ENCODE data around the gene MORF4L1. TPM values are rescaled to one million over a fixed set of nuclear protein-coding genes. Genes with fewer than 3 reads are reported as not detected.
A peak's percentile ranks its signal among the peaks of the same experiment; 100 is the strongest.

MORF4L1 gene, protein sequence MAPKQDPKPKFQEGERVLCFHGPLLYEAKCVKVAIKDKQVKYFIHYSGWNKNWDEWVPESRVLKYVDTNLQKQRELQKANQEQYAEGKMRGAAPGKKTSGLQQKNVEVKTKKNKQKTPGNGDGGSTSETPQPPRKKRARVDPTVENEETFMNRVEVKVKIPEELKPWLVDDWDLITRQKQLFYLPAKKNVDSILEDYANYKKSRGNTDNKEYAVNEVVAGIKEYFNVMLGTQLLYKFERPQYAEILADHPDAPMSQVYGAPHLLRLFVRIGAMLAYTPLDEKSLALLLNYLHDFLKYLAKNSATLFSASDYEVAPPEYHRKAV
- 100 to 1,000 TPM in 4 of 6 experiments, 10 to 100 TPM in 2; 86.9 to 126 (median 115) TPM for total RNA-seq
- long read RNA-seq, transcript MORF4L1-203 (12 exons, 1,880 nt) = major isoform, 6 of 20 reads
- long read RNA-seq, partial matches to known transcripts = 2 of 20 reads
- long read RNA-seq, other reads (novel, unspliced or antisense) = 7 of 20 reads

DNA sequence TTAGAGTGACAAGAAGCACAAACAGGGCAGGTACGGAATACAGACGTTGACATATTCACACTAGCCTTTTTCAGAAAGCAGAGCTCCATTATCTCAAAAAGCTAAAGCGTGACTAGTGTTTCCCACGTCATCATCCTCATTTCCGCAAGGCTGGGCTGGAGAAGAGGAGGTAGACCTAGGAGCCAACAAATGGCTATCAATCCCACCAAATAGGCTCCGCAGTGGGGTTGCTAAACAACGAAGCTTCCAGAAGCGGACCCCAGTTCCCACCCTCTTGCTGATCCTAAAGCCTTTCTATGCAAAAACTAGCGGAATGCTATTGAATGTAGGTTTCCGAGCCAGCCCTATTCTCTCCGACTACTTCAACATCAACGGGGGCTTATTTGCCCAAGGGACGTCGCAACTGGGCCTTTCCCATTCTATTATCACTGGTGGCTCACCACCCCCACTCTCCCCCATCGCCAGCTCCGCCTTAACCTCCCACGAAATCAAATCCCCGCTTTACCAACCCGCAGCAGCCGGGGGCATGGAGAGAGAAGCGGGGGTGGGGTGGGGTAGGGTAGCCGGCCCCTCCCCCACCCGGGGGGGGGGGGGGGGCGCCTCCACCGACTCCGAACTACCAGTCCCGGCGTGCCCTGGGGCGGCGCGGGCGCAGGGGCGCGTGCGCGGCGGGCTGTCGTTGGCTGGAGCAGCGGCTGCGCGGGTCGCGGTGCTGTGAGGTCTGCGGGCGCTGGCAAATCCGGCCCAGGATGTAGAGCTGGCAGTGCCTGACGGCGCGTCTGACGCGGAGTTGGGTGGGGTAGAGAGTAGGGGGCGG lies at the start of gene MORF4L1:
TSS of gene MORF4L1 (plus strand) at position 736 of the 817 bp plus-strand sequence. CDS start 128 bp downstream, outside the sequence.
- no peaks in the 10 kb centered on the region for H3K9me3 ChIP-seq
- DNase-seq (peak; percentile 97 to 98 (median 98)), ATAC-seq (peak; percentile 91 to 96 (median 92))
- no peaks in the 10 kb centered on the region for H3K27me3 ChIP-seq
- TF ChIP-seq POLR2A (IDR thresholded peaks at IDR 0.05) = no peak
- TF ChIP-seq, protein P1, sequence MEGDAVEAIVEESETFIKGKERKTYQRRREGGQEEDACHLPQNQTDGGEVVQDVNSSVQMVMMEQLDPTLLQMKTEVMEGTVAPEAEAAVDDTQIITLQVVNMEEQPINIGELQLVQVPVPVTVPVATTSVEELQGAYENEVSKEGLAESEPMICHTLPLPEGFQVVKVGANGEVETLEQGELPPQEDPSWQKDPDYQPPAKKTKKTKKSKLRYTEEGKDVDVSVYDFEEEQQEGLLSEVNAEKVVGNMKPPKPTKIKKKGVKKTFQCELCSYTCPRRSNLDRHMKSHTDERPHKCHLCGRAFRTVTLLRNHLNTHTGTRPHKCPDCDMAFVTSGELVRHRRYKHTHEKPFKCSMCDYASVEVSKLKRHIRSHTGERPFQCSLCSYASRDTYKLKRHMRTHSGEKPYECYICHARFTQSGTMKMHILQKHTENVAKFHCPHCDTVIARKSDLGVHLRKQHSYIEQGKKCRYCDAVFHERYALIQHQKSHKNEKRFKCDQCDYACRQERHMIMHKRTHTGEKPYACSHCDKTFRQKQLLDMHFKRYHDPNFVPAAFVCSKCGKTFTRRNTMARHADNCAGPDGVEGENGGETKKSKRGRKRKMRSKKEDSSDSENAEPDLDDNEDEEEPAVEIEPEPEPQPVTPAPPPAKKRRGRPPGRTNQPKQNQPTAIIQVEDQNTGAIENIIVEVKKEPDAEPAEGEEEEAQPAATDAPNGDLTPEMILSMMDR (IDR thresholded peaks at IDR 0.05) = no peak
- peak within 1 kb of the TSS; percentile 100 for H3K27ac ChIP-seq
- no peaks in the 10 kb centered on the region for H3K36me3 ChIP-seq
- peaks cover 0 to 13% (median 3%) of the 10 kb centered on the region in 4 donors for H3K4me1 ChIP-seq
- H3K4me3 ChIP-seq = peak within 1 kb of the TSS; percentile 81 to 99 (median 87)
- 9% methylated on average over 33 of the region's 52 CpGs for WGBS (ENCODE audit: insufficient coverage, low coverage, low lambda C conversion rate, missing lambda C conversion rate)
- intact Hi-C loops (cut with DNase I) = no loop called here

DNA sequence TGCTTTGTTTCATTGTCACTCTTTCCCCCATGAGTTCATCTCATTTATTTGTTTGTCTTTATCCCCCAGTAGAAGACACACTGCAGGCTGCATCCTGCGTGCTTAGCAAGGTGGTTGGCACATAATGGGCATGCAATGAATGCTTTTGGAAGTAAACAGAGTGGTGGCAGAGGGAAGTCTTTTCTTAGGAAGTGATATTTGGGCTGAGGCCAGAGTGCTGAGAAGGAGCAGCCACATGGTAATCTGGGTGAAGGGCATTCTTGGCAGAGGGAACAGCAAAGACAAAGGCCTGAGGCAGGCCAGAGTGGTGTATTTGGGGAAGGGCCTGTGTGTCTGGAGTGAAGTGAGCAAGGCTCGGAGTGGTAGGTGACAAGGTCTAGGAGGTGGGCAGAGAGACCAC lies 43.8 kb upstream of the MORF4L1 start:
- H3K4me1 ChIP-seq = peaks cover 0 to 4% (median 0%) of the 10 kb centered on the region in 4 donors
- no peak for TF ChIP-seq POLR2A (IDR thresholded peaks at IDR 0.05)
- TF ChIP-seq, protein P1 (IDR thresholded peaks at IDR 0.05) = no peak
- H3K36me3 ChIP-seq = no peaks in the 10 kb centered on the region
- no peaks in the 10 kb centered on the region for H3K9me3 ChIP-seq
- DNase-seq (no peak), ATAC-seq (no peak)
- intact Hi-C loops (cut with DNase I) = no loop called here
- H3K27me3 ChIP-seq = no peaks in the 10 kb centered on the region
- no peak overlapping the region for H3K4me3 ChIP-seq
- WGBS (ENCODE audit: insufficient coverage, low coverage, low lambda C conversion rate, missing lambda C conversion rate) = 80% methylated on average over 1 of the region's 2 CpGs
- no peak overlapping the region for H3K27ac ChIP-seq

DNA sequence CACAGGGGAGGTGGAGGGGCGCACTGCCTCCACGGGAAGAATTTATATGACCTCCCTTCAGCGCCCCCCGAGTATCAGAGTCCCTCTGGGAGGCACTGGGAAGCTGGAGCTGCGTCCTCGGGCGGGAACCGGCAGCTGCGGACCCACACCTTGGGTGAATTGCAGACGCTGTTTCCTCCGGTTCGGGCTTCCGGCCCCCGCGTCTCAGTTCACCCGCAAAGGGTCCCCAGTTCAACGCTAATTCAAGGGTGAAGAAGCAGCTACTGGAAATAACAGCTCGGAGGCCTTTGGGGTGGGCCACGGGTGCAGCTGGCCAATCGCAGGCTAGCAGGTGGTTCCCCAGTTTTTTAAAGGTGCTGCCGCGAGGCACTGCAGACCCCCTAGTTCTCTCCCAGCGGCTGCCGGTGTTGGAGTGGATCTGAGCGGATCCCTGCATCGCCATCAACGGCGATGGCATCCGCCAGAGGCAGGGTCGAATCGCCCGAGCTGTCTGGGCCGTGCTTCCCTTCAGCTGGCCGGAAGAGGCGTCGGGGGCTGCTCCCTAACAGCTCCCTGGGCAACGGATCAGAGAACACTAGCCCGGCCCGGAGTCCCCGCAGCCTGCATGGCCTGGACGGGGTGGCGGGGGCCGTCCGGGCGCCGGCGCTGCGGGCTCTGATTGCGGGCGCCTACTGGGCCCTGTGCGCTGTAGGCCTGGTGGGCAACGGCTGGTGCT lies 42.0 kb upstream of the MORF4L1 start:
- no peaks in the 10 kb centered on the region for H3K4me1 ChIP-seq
- no peak overlapping the region for H3K27ac ChIP-seq
- no peaks in the 10 kb centered on the region for H3K27me3 ChIP-seq
- intact Hi-C loops (cut with DNase I) = no loop called here
- H3K36me3 ChIP-seq = no peaks in the 10 kb centered on the region
- 80% methylated on average over 2 of the region's 52 CpGs for WGBS (ENCODE audit: insufficient coverage, low coverage, low lambda C conversion rate, missing lambda C conversion rate)
- TF ChIP-seq, protein P1 (IDR thresholded peaks at IDR 0.05) = no peak
- TF ChIP-seq POLR2A (IDR thresholded peaks at IDR 0.05) = no peak
- no peaks in the 10 kb centered on the region for H3K9me3 ChIP-seq
- H3K4me3 ChIP-seq = peak overlapping the region in 1 of 3 donors; percentile 5
- DNase-seq = peak in 1 of 3 donors; percentile 52
- peak in 3 of 4 donors; percentile 37 to 52 (median 46) for ATAC-seq
